ENCODE measurements around the gene CCDC93.

CCDC93 gene

GRCh38 chr2:118013724-118014491 lies at the start of gene CCDC93:
CCDC93 (minus strand) TSS chr2:118014070; CDS start chr2:118013995, 75 bp downstream.
- peak; percentile 74 to 75 for DNase-seq

GRCh38 chr2:118062669-118063068 lies 48.8 kb upstream of the CCDC93 start:
- DNase-seq: no peak

- DNase-seq: no peak
Measured at GRCh38 chr2:118062048-118062447, 48.2 kb upstream of the CCDC93 start.

- peak; percentile 81 to 83 for DNase-seq
Measured at GRCh38 chr2:118061135-118061955, 47.5 kb upstream of the CCDC93 start.

GRCh38 chr2:118059919-118060478 lies 46.1 kb upstream of the CCDC93 start:
- peak; percentile 4 to 24 for DNase-seq

- DNase-seq: no peak
Measured at GRCh38 chr2:118058951-118059350, 45.1 kb upstream of the CCDC93 start.

- no peak for DNase-seq
Measured at GRCh38 chr2:118056801-118057200, 42.9 kb upstream of the CCDC93 start.

- DNase-seq: no peak
Measured at GRCh38 chr2:118056165-118056534, 42.3 kb upstream of the CCDC93 start.

GRCh38 chr2:118055512-118056164 lies 41.8 kb upstream of the CCDC93 start:
- DNase-seq: no peak

GRCh38 chr2:118054213-118055008 lies 40.5 kb upstream of the CCDC93 start:
- no peak for DNase-seq

GRCh38 chr2:118053681-118054080 lies 39.8 kb upstream of the CCDC93 start:
- DNase-seq: no peak

- DNase-seq: no peak
Measured at GRCh38 chr2:118052474-118052873, 38.6 kb upstream of the CCDC93 start.

- no peak for DNase-seq
Measured at GRCh38 chr2:118051826-118052358, 38.0 kb upstream of the CCDC93 start.

- DNase-seq: no peak
Measured at GRCh38 chr2:118050974-118051373, 37.1 kb upstream of the CCDC93 start.

- DNase-seq: no peak
Measured at GRCh38 chr2:118050386-118050785, 36.5 kb upstream of the CCDC93 start.

- peak in 1 of 2 experiments; percentile 24 for DNase-seq
Measured at GRCh38 chr2:118049816-118050140, 35.9 kb upstream of the CCDC93 start.

GRCh38 chr2:118049140-118049815 lies 35.4 kb upstream of the CCDC93 start:
- no peak for DNase-seq

GRCh38 chr2:118048401-118048800 lies 34.5 kb upstream of the CCDC93 start:
- no peak for DNase-seq

- DNase-seq: no peak
Measured at GRCh38 chr2:118047380-118047826, 33.5 kb upstream of the CCDC93 start.

GRCh38 chr2:118046634-118047210 lies 32.9 kb upstream of the CCDC93 start:
- peak; percentile 32 for DNase-seq

GRCh38 chr2:118045286-118045685 lies 31.4 kb upstream of the CCDC93 start:
- DNase-seq: no peak
